HEK293 (cell line): Measurements from ENCODE around the gene TANGO6.

ENCODE experiments used
- CTCF ChIA-PET: fragments of 350-600 bp; formaldehyde crosslinking; extraction: SDS; loops from one replicate; lab custom pipeline; 2021; ENCODE audit warnings: antibody characterized with exemption; lab: Yijun Ruan, JAX
- POLR2A ChIA-PET: fragments of 300-600 bp; formaldehyde crosslinking; extraction: SDS; loops from one replicate; lab custom pipeline; 2020; ENCODE audit warnings: antibody characterized with exemption, inconsistent platforms; lab: Yijun Ruan, JAX
- H3K27ac ChIP-seq: fragments of 200-500 bp; sonication (Bioruptor generic); 2 replicates; pipeline ENCODE4 v1.5.1; 2014; ENCODE audit warnings: low read depth, low read length, control low read depth, inconsistent platforms; ENCODE audit errors: extremely low read depth
- H3K36me3 ChIP-seq, 2 experiments: fragments of 200-500 bp in 1 of 2; sonication (Bioruptor generic) in 1 of 2; 1 replicate in 1 of 2; 2 replicates in 1 of 2; pipeline ENCODE4 v1.5.1; 2014 to 2017; ENCODE audit warnings: inconsistent platforms in 2 of 2, low read length in 2 of 2; ENCODE audit not compliant: control insufficient read depth in 2 of 2, insufficient read depth in 1 of 2
- H3K4me1 ChIP-seq: fragments of 200-500 bp; sonication (Bioruptor generic); 2 replicates; pipeline ENCODE4 v1.5.1; 2014; ENCODE audit warnings: mild to moderate bottlenecking, low read length, inconsistent platforms; ENCODE audit not compliant: control insufficient read depth, insufficient read depth
- H3K4me3 ChIP-seq: 2 replicates; pipeline ENCODE4 v1.5.1; 2011; ENCODE audit warnings: low read depth, mild to moderate bottlenecking, control low read depth, low read length, moderate library complexity
- H3K9me3 ChIP-seq: fragments of 200-500 bp; sonication (Bioruptor generic); 2 replicates; pipeline ENCODE4 v1.5.1; 2014; ENCODE audit warnings: low read depth, low read length, inconsistent platforms; ENCODE audit not compliant: control insufficient read depth, insufficient read depth
- BCL11B ChIP-seq: fragments of 450-650 bp; formaldehyde crosslinking; IDR thresholded peaks from 2 replicates; pipeline ENCODE4 v1.5.1; 2016; ENCODE audit warnings: low read depth, missing biosample characterization, missing genetic modification characterization
- EGR2 ChIP-seq: fragments of 450-650 bp; formaldehyde crosslinking; IDR thresholded peaks from 2 replicates; pipeline ENCODE4 v1.5.1; 2016; ENCODE audit warnings: low read depth, missing biosample characterization, missing genetic modification characterization
- PRDM10 ChIP-seq: fragments of 450-650 bp; formaldehyde crosslinking; IDR thresholded peaks from 2 replicates; pipeline ENCODE4 v1.5.1; 2016; ENCODE audit warnings: missing biosample characterization, missing genetic modification characterization
- SALL2 ChIP-seq: fragments of 450-650 bp; formaldehyde crosslinking; IDR thresholded peaks from 2 replicates; pipeline ENCODE4 v1.5.0; 2017; ENCODE audit warnings: missing biosample characterization, mild to moderate bottlenecking, missing genetic modification characterization, borderline replicate concordance
- SP3 ChIP-seq: fragments of 450-650 bp; formaldehyde crosslinking; IDR thresholded peaks from 2 replicates; pipeline ENCODE4 v1.5.1; 2016; ENCODE audit warnings: missing biosample characterization, missing genetic modification characterization
- ZBTB1 ChIP-seq: fragments of 450-650 bp; formaldehyde crosslinking; IDR thresholded peaks from 2 replicates; pipeline ENCODE4 v1.5.1; 2016; ENCODE audit warnings: missing biosample characterization, missing genetic modification characterization
- ZBTB48 ChIP-seq: fragments of 450-650 bp; formaldehyde crosslinking; IDR thresholded peaks from 2 replicates; pipeline ENCODE4 v1.5.1; 2016; ENCODE audit warnings: missing biosample characterization, missing genetic modification characterization
- ZFP41 ChIP-seq: fragments of 450-650 bp; formaldehyde crosslinking; IDR thresholded peaks from 2 replicates; pipeline ENCODE4 v1.5.1; 2016; ENCODE audit warnings: missing biosample characterization, missing genetic modification characterization, borderline replicate concordance
- ZIC2 ChIP-seq: fragments of 450-650 bp; formaldehyde crosslinking; IDR thresholded peaks from 2 replicates; pipeline ENCODE4 v1.5.1; 2016; ENCODE audit warnings: missing biosample characterization, missing genetic modification characterization
- ZNF112 ChIP-seq: fragments of 450-650 bp; formaldehyde crosslinking; IDR thresholded peaks from 2 replicates; pipeline ENCODE4 v1.5.0; 2017; ENCODE audit warnings: missing biosample characterization, missing genetic modification characterization
- ZNF2 ChIP-seq: fragments of 450-650 bp; formaldehyde crosslinking; IDR thresholded peaks from 2 replicates; pipeline ENCODE4 v1.5.1; 2016; ENCODE audit warnings: missing biosample characterization, missing genetic modification characterization
- ZNF37A ChIP-seq: fragments of 450-650 bp; IDR thresholded peaks from 2 replicates; pipeline ENCODE4 v1.5.1; 2018; ENCODE audit warnings: missing biosample characterization, missing genetic modification characterization
- ZNF423 ChIP-seq: fragments of 450-650 bp; formaldehyde crosslinking; IDR thresholded peaks from 2 replicates; pipeline ENCODE4 v1.5.1; 2016; ENCODE audit warnings: missing biosample characterization, missing genetic modification characterization
- ZNF501 ChIP-seq: fragments of 450-650 bp; formaldehyde crosslinking; IDR thresholded peaks from 2 replicates; pipeline ENCODE4 v1.5.1; 2016; ENCODE audit warnings: missing biosample characterization, missing genetic modification characterization
- ZNF548 ChIP-seq: fragments of 450-650 bp; formaldehyde crosslinking; IDR thresholded peaks from 2 replicates; pipeline ENCODE4 v1.5.1; 2016; ENCODE audit warnings: missing biosample characterization, missing genetic modification characterization
- ZNF571 ChIP-seq: fragments of 450-650 bp; formaldehyde crosslinking; IDR thresholded peaks from 2 replicates; pipeline ENCODE4 v1.5.0; 2017; ENCODE audit warnings: missing biosample characterization, missing genetic modification characterization
- ZNF596 ChIP-seq: fragments of 450-650 bp; IDR thresholded peaks from 2 replicates; pipeline ENCODE4 v1.5.0; 2018; ENCODE audit warnings: missing biosample characterization, mild to moderate bottlenecking, missing genetic modification characterization, moderate library complexity
- ZNF600 ChIP-seq: fragments of 450-650 bp; formaldehyde crosslinking; IDR thresholded peaks from 2 replicates; pipeline ENCODE4 v1.5.1; 2016; ENCODE audit warnings: missing biosample characterization, missing genetic modification characterization
- ZNF610 ChIP-seq: fragments of 450-650 bp; formaldehyde crosslinking; IDR thresholded peaks from 2 replicates; pipeline ENCODE4 v1.5.1; 2016; ENCODE audit warnings: missing biosample characterization, missing genetic modification characterization, borderline replicate concordance
- ZNF623 ChIP-seq: fragments of 450-650 bp; formaldehyde crosslinking; IDR thresholded peaks from 2 replicates; pipeline ENCODE4 v1.5.1; 2016; ENCODE audit warnings: missing biosample characterization, missing genetic modification characterization
- ZNF768 ChIP-seq: fragments of 450-650 bp; formaldehyde crosslinking; IDR thresholded peaks from 2 replicates; pipeline ENCODE4 v1.5.1; 2018; ENCODE audit warnings: missing biosample characterization, mild to moderate bottlenecking, missing genetic modification characterization
- ZNF791 ChIP-seq: fragments of 450-650 bp; formaldehyde crosslinking; IDR thresholded peaks from 2 replicates; pipeline ENCODE4 v1.5.1; 2016; ENCODE audit warnings: missing biosample characterization, missing genetic modification characterization
- ZNF837 ChIP-seq: fragments of 450-650 bp; formaldehyde crosslinking; IDR thresholded peaks from 2 replicates; pipeline ENCODE4 v1.5.1; 2016; ENCODE audit warnings: missing biosample characterization, missing genetic modification characterization
- ZSCAN23 ChIP-seq: fragments of 450-650 bp; formaldehyde crosslinking; IDR thresholded peaks from 2 replicates; pipeline ENCODE4 v1.5.1; 2016; ENCODE audit warnings: missing biosample characterization, missing genetic modification characterization
- ZXDB ChIP-seq: fragments of 450-650 bp; formaldehyde crosslinking; IDR thresholded peaks from 2 replicates; pipeline ENCODE4 v1.5.1; 2016; ENCODE audit warnings: missing biosample characterization, missing genetic modification characterization
- TF ChIP-seq, protein P1 (sequence below): fragments of 450-650 bp; IDR thresholded peaks from 2 replicates; pipeline ENCODE4 v1.5.1; 2018; ENCODE audit warnings: missing biosample characterization, mild to moderate bottlenecking, missing genetic modification characterization
- TF ChIP-seq, protein P2 (sequence below): fragments of 450-650 bp; formaldehyde crosslinking; IDR thresholded peaks from 2 replicates; pipeline ENCODE4 v1.5.1; 2016; ENCODE audit warnings: missing biosample characterization, missing genetic modification characterization
- TF ChIP-seq, protein P3 (sequence below): fragments of 450-650 bp; formaldehyde crosslinking; IDR thresholded peaks from 2 replicates; pipeline ENCODE4 v1.5.1; 2016; ENCODE audit warnings: missing biosample characterization, missing genetic modification characterization

Gene TANGO6

DNA sequence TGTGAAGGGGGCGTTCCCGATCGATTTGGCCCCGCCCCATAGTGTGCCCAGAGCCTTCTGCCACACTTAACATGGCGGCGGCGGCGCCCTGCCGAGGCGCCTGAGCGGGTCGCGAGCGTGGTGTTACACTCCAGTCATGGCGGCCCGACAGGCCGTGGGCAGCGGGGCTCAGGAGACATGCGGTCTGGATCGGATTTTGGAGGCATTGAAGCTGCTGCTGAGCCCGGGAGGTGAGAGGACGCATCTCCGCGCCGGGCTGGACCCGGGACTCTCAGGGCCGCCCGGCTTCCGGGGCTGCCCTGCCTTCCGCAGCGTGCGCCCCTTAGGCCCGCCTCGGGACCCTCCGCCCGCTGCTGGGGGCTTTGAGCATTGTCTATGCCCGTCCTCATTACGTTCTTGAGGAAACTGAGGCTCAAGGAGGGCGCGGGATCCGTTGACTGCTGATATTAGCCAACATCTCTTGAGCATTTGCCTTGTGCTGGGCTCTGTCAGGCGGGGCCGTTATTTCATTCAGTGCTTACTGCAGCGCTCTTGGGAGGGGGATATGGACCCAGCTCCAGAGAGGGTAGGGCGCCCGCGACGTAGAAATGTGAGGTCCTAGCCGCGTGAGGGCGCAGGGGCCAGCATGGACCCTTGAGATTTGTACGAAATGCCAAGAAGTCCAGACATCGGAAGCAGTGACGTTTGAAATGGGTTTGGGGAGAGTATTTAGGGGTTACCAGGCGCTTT, at the start of gene TANGO6 (continued):
- TF ChIP-seq PRDM10 (tag by site-specific recombination) (peak; percentile 3), ZNF112 (no peak), SALL2 (tag by site-specific recombination) (no peak), ZIC2 (tag by site-specific recombination) (peak; percentile 48; the same call in 1 of the 2 replicates), ZNF610 (tag by site-specific recombination) (no peak), SP3 (tag by site-specific recombination) (peak; percentile 88), ZNF768 (tag by site-specific recombination) (0 out of 2 replicates have a peak, but pooled peaks have one; percentile 36), ZNF37A (tag by site-specific recombination) (no peak), ZNF548 (tag by site-specific recombination) (no peak), ZSCAN23 (tag by site-specific recombination) (no peak), ZNF837 (tag by site-specific recombination) (no peak)
- TF ChIP-seq, protein P1, sequence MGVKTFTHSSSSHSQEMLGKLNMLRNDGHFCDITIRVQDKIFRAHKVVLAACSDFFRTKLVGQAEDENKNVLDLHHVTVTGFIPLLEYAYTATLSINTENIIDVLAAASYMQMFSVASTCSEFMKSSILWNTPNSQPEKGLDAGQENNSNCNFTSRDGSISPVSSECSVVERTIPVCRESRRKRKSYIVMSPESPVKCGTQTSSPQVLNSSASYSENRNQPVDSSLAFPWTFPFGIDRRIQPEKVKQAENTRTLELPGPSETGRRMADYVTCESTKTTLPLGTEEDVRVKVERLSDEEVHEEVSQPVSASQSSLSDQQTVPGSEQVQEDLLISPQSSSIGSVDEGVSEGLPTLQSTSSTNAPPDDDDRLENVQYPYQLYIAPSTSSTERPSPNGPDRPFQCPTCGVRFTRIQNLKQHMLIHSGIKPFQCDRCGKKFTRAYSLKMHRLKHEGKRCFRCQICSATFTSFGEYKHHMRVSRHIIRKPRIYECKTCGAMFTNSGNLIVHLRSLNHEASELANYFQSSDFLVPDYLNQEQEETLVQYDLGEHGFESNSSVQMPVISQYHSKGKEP: no peak; the same call in 1 of the 2 replicates
- TF ChIP-seq, protein P2, sequence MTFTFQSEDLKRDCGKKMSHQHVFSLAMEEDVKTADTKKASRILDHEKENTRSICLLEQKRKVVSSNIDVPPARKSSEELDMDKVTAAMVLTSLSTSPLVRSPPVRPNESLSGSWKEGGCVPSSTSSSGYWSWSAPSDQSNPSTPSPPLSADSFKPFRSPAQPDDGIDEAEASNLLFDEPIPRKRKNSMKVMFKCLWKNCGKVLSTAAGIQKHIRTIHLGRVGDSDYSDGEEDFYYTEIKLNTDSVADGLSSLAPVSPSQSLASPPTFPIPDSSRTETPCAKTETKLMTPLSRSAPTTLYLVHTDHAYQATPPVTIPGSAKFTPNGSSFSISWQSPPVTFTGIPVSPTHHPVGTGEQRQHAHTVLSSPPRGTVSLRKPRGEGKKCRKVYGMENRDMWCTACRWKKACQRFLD (tag by site-specific recombination): no peak

DNA sequence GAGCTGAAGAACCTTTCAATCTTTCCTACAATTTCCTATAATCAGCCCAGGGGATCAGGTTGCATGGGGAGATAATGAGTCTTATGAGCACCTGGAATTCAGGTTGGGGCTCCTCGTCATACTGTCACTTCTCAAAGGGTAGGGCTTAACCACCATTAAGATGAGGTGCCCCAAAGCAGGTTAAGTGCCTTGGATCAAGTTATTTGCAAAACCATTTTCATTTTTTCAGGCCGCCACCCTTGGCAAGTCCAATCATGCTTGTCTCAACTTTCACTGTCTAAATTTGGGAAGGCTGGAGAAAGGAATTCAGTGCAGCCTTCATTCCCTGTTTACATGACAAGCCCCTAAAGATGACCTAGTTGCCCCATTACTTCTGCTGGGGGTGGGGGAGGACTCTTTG, 44.9 kb upstream of the TANGO6 start:
- TF ChIP-seq ZNF623 (tag by site-specific recombination) (no peak), ZFP41 (tag by site-specific recombination) (no peak), ZNF2 (no peak), ZNF571 (tag by site-specific recombination) (no peak), BCL11B (no peak), ZXDB (no peak), ZBTB1 (no peak), ZNF791 (no peak), ZNF596 (tag by site-specific recombination) (no peak), ZBTB48 (tag by site-specific recombination) (no peak), EGR2 (tag by site-specific recombination) (no peak), ZNF37A (tag by site-specific recombination) (no peak), ZNF600 (tag by site-specific recombination) (no peak), ZNF423 (tag by site-specific recombination) (no peak), ZNF501 (tag by site-specific recombination) (no peak)
- TF ChIP-seq, protein P3, sequence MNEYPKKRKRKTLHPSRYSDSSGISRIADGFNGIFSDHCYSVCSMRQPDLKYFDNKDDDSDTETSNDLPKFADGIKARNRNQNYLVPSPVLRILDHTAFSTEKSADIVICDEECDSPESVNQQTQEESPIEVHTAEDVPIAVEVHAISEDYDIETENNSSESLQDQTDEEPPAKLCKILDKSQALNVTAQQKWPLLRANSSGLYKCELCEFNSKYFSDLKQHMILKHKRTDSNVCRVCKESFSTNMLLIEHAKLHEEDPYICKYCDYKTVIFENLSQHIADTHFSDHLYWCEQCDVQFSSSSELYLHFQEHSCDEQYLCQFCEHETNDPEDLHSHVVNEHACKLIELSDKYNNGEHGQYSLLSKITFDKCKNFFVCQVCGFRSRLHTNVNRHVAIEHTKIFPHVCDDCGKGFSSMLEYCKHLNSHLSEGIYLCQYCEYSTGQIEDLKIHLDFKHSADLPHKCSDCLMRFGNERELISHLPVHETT (tag by site-specific recombination): no peak
- CTCF ChIA-PET: interaction anchor here (0.6 to 1.5 kb wide), 4 partner anchors 69 to 269 kb away, joined by 3 to 7 read pairs (median 3); no protein-coding TSS in a partner anchor
- H3K36me3 ChIP-seq: no peaks in the 10 kb centered on the region
- H3K9me3 ChIP-seq: no peaks in the 10 kb centered on the region
- no peak overlapping the region for H3K4me3 ChIP-seq
- H3K27ac ChIP-seq: no peak overlapping the region
- POLR2A ChIA-PET: no interaction called here
- H3K4me1 ChIP-seq: no peaks in the 10 kb centered on the region
